ENCODE data around the gene NDC80. TPM values are rescaled to one million over a fixed set of nuclear protein-coding genes. Genes with fewer than 3 reads are reported as not detected.

NDC80 gene
- total and polyA plus RNA-seq, 9 of the 15 experiments (the other 6 are each of a cell fraction or from before 2014, with no cell fraction given) = 65.2 to 97.9 (median 83.3) TPM

- TF ChIP-seq ATF3 (IDR thresholded peaks at IDR 0.05) (no peak), ATF3 (CRISPR knock-in tag; conservative IDR thresholded peaks at IDR 0.05) (no peak; the same call in 1 of the 2 replicates), ZBTB49 (CRISPR knock-in tag; IDR thresholded peaks at IDR 0.05; ENCODE audit: borderline replicate concordance) (peak; percentile 88; the same call in 1 of the 2 replicates), ZNF133 (CRISPR knock-in tag; IDR thresholded peaks at IDR 0.05) (no peak), ZBTB1 (CRISPR knock-in tag; IDR thresholded peaks at IDR 0.05; ENCODE audit: borderline replicate concordance, low read depth) (no peak), RNF2 (IDR thresholded peaks at IDR 0.05) (no peak), ARID1B (IDR thresholded peaks at IDR 0.05) (0 out of 2 replicates have a peak, but pooled peaks have one; percentile 10), SRSF3 (IDR thresholded peaks at IDR 0.05; ENCODE audit: insufficient read depth, low read length) (no peak), ARID3B (CRISPR knock-in tag; IDR thresholded peaks at IDR 0.05; ENCODE audit: borderline replicate concordance) (no peak), ESRRB (CRISPR knock-in tag; IDR thresholded peaks at IDR 0.05; ENCODE audit: borderline replicate concordance) (no peak), RBM34 (IDR thresholded peaks at IDR 0.05; ENCODE audit: borderline replicate concordance, insufficient read depth, low read length) (no peak), MAFF (IDR thresholded peaks at IDR 0.05; ENCODE audit: low read length) (no peak), BACH1 (tag; IDR thresholded peaks at IDR 0.05) (no peak), ZNF384 (IDR thresholded peaks at IDR 0.05; ENCODE audit: low read depth, low read length) (no peak), BHLHE40 (IDR thresholded peaks at IDR 0.05; ENCODE audit: low read length) (no peak), BMI1 (IDR thresholded peaks at IDR 0.05; ENCODE audit: low read length) (no peak), ZFX (CRISPR knock-in tag; IDR thresholded peaks at IDR 0.05) (peak; percentile 88), HBP1 (CRISPR knock-in tag; IDR thresholded peaks at IDR 0.05) (no peak), NKRF (IDR thresholded peaks at IDR 0.05; ENCODE audit: borderline replicate concordance) (peak; percentile 13; the same call in 1 of the 2 replicates), SRF (CRISPR knock-in tag; IDR thresholded peaks at IDR 0.05) (0 out of 4 replicates have a peak, but pooled peaks of 1 of the 2 experiments have one; percentile 18)
These were observed 85.1 kb downstream of the NDC80 start (continued) for GRCh38 chr18:2656237-2656980.

Measured in K562 (cell line).